GM18502 (cell line): ENCODE data around the gene ATG9A.
A peak's percentile ranks its signal among the peaks of the same experiment; 100 is the strongest.

ENCODE experiments used
- ATAC-seq: cut with Tn5 transposase; IDR thresholded peaks from one replicate; pipeline ENCODE4 v1.9.1; 2021; ENCODE audit warnings: mild to moderate bottlenecking; ENCODE audit not compliant: unreplicated experiment, poor library complexity

The ATG9A gene

GRCh38 chr2:219228041-219228910 is 1.2 kb downstream of the ATG9A start:
- no peak for ATAC-seq

DNA sequence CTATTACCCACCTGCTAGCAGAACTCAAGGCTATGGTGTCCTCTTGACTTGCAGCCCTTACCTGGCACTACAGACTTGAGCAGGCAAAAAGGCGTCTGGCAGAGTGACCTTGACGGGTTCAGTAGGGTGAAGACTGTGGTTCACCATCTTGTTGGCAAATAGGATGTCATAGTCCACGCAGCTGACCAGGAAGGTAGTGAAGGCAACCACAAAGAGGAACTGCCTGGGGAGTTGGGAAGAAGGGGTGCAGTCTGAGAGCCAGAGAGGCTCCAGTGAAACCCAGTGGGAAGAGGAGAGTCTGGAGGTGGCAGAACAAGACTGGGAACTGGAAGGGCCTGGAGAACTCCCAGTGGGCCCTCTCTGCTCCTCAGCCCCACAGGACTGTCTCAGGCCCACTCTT is 4.1 kb downstream of the ATG9A start:
- no peak for ATAC-seq

DNA sequence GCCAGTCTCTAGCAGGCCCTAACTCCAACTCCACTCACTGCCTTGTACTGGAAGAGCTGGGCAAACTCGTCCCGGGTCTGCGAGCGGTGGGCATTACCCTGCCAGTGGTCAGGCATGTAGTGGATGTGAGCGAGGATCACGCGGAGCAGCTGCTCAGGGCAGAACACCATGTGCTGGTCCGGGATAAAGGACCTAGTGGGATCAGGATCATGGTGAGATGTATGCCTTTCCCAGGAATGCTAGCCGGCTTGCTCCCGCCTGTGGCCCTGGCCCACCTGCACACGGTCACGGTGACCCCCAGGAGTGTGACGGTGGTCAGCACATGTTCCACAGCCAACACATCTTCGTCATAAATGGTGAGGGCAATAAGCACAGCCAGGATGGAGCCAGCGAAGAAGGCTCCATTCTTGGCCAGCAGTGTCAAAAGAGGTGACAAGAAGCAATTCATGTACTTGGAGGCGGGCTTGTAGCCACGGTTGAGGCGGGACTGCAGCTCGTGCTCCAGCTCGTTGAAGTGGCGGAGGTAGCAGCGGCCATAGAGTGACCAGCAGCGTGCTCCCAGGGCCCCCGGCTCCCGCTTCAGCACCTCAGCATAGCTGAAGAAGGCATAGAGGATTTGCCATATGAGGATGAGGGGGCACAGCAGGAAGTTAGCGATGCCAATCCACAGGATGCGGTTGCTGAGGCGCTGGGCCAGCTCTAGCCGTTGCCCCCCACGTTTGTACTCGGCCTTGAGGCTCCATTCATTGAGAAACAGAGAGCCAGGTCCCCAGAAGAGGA is 5.4 kb downstream of the ATG9A start:
- ATAC-seq: no peak

- no peak for ATAC-seq
Measured at GRCh38 chr2:219221957-219222518, 7.4 kb downstream of the ATG9A start.

- no peak for ATAC-seq
Measured at GRCh38 chr2:219220652-219221402, 8.6 kb downstream of the ATG9A start.

DNA sequence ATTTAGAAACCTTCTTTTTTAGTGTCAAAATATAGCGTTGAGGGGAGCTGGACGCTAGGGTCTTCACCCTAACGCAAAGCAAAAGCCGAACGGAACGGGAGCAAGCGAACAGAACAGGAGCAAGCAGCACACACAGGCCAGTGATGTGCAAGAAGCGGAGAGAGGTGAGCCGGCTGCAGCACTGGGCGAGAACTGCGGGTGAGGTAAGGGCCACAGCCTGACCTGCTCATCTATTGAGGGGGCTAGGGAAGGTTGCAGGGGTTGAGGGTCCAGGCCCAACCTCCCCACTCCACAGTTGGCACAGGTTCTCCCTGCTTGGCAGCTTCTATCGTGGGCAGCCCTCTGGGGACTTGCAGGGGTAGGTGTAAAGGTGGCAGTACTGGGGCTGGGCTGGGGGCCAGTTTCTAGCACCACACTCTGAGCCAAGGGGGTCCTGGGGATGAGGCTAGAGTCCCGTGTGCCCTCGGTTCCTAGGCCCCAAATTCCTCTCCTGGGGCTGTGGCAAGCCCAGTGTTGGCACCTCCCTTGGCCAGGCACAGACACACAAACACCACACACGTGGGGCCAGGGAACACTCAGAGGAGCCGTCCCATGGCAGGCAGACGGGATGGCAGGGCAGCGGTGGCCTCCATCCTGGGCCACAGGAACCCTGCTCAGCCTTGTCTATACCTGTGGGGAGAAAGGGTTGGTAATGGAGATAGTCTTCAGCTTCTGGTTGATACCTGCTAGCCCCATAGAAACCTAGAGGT is 9.5 kb downstream of the ATG9A start:
- ATAC-seq: no peak

DNA sequence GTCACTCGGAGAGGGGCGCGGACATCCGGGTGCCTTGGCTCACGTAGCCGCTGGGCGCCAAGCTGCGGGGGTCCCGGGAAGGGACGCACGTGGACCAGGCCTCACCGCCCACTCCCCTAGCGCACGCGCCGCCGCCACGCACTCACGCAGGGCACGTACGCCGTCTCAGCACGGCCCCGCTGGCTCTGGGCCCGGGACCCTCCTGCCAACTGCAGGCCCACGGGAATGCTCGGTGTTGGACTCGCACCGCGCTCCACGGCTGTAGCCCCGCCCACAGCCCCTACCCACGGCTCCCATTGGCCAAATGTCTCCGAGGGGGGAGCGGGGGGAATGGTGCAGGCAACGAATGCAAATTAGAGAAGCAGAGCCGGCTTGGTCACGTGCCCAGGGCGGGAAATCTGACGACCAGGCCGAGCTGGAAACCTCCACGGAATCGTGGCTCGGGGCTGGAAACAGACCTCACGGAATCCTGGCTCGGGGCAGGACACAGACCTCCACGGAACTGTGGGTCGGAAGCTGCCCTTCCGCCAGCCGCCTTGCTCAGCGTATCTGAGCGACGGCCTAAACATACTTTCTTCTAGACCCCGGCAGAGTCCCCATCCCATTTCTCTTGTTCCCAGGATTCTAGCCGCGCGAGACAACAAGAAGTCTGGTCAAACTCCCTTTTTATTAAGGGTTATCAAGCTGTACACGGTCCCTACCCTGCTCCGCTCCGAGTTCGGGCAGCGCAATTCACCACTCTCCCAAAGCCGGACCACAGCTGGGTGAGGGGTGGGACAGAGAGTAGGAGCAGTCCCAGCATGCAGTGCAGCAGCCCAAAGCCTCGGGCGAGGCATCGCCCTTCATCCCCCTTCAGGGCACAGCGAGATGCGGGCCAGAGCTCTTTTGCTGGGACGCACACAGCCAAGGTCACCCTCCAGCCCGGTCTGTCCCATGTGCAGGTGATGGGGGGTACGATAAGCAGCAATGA is 10.4 kb downstream of the ATG9A start, which contains the start of gene ABCB6:
TSS of gene ABCB6 (minus strand) at position 227 of the 970 bp plus-strand sequence. CDS start 285 bp downstream, outside the sequence.
- ATAC-seq: peak; percentile 82

GRCh38 chr2:219218217-219218731 is 11.2 kb downstream of the ATG9A start:
- peak; percentile 33 for ATAC-seq

DNA sequence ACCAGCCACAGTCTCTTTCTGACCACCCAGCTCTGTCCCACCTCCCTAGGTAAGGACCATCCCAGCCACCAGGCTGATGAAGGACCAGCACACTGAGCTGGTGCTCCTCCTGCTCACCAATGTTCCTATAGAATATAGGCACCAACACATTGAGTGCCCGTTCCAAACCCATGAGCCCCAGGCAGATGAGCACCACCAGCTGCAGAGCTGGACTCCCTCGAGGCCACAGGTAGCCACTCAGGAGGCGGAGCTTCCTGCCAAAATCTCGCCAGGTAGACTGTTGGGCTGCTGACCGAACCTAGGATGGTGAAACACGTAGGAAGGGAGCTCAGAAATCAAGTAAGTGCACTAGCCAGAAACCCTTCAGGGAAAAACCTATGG is 12.9 kb downstream of the ATG9A start:
- ATAC-seq: no peak

GRCh38 chr2:219215871-219216534 is 13.4 kb downstream of the ATG9A start:
- no peak for ATAC-seq

GRCh38 chr2:219214786-219215185 is 14.7 kb downstream of the ATG9A start:
- no peak for ATAC-seq

GRCh38 chr2:219214141-219214540 is 15.3 kb downstream of the ATG9A start:
- ATAC-seq: no peak

DNA sequence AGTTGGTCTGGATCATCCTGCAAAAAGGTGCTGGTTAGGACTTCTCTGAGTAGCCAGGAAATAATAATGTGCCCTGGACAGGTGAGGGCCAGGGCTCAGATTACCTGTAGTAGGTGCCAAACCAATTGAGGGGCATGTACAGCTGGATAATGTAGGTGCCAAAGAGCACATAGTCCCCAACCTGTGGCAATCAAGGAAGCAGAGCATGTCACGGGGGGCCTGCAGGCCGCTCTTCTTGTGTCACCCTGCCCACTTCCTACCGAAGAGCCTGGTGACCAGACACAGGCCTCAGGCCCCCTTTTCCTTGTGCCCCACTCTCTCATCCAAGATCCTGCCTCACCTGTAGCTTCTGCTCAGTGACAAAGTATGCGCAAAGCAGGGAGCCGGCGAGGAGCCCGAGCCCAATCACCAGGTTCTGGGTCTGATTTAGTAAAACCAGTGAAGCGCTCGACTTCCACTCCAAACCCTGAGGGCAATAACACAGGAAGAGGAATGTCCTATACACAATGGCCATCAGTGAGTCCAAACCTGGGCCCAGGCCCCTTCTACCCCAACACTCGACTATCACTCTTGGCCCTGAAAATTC is 15.9 kb downstream of the ATG9A start:
- no peak for ATAC-seq

DNA sequence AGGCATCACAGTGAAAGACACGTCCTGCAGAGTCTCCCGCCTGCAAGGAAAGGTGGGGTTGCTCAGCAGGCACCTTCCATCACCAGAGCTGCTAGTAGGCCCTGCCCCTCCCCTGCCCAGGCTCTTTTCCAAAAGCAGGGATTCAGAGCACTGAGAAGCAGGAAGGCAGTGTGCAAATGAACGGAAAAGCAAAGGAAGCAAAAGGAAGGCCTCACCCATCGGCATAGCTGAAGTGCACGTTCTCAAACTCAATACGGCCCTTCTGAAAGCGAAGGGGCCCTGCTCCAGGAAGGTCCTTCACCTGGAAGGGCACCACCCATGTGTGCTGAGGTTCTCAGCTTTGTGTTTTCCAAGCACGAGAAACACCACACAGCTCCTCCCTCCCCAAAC is 16.4 kb downstream of the ATG9A start:
- no peak for ATAC-seq

GRCh38 chr2:219210886-219211362 is 18.5 kb downstream of the ATG9A start:
- ATAC-seq: no peak

- ATAC-seq: no peak
Measured at GRCh38 chr2:219210196-219210885, 19.1 kb downstream of the ATG9A start.
